Thyroid gland (tissue), 4 donors: Measurements from ENCODE around the gene C10orf95. TPM values are rescaled to one million over a fixed set of nuclear protein-coding genes. Genes with fewer than 3 reads are reported as not detected.

Experiments used
- DNase-seq, 2 donors: peaks; one replicate each; pipeline ENCODE4 v3.0.0-alpha.2; 2019
- H3K27ac ChIP-seq, 3 donors: fragments of 200-600 bp; sonication (generic); 1 replicate in 2 of 3; 2 replicates in 1 of 3; pipeline ENCODE4 v1.5.1; 2016 to 2019; ENCODE audit warnings: mild to moderate bottlenecking in 1 of 3, moderate library complexity in 1 of 3
- H3K27me3 ChIP-seq: fragments of 200-600 bp; sonication (generic); one replicate; pipeline ENCODE4 v1.5.1; 2019
- H3K36me3 ChIP-seq, 2 donors: fragments of 200-600 bp; sonication (generic); one replicate each; pipeline ENCODE4 v1.5.1; 2016 to 2019
- H3K4me1 ChIP-seq, 2 donors: fragments of 200-600 bp; sonication (generic); one replicate each; pipeline ENCODE4 v1.5.1; 2017 to 2019
- H3K4me3 ChIP-seq, 3 donors: fragments of 200-600 bp; sonication (generic); replicated peaks in 1 of 3; 1 replicate in 2 of 3; 2 replicates in 1 of 3; pipeline ENCODE4 v1.5.1; 2016; ENCODE audit warnings: mild to moderate bottlenecking in 1 of 3
- H3K9me3 ChIP-seq: fragments of 200-600 bp; sonication (generic); one replicate; pipeline ENCODE4 v1.5.1; 2017
- POLR2A ChIP-seq, 2 donors: fragments of 450-650 bp; IDR thresholded peaks; one replicate each; pipeline ENCODE4 v1.6.1; 2017; ENCODE audit warnings: antibody characterized with exemption in 2 of 2, mild to moderate bottlenecking in 2 of 2, moderate library complexity in 1 of 2
- WGBS, 2 donors: methylation state at CpG; one replicate each; pipeline ENCODE4 v1.1.5; 2017; 5-methylcytosine and 5-hydroxymethylcytosine counted together
- intact Hi-C: fragments of 100-400 bp; cut with DNase I; formaldehyde crosslinking; loops from one replicate; pipeline ENCODE4 v1.15.1; 2023
- total RNA-seq, 4 donors: library from RNA; depleted of rRNA; stranded (reverse); fragments of >200 nt; gene quantifications; one replicate each; pipeline ENCODE4 v1.2.3, GENCODE V29; 2016
- TF ChIP-seq, protein P1 (sequence below), 6 experiments: fragments of 200-600 bp in 3 of 6; fragments of 450-650 bp in 3 of 6; sonication (generic) in 3 of 6; IDR thresholded peaks; one replicate each; pipeline ENCODE4 v1.5.1; 2016 to 2019; ENCODE audit warnings: antibody characterized with exemption in 6 of 6, mild to moderate bottlenecking in 2 of 6, inconsistent platforms in 1 of 6, moderate library complexity in 1 of 6

C10orf95 gene
- total RNA-seq, 4 donors from 2014 or later, result 1.1 to 2.9 (median 1.8) TPM

DNA sequence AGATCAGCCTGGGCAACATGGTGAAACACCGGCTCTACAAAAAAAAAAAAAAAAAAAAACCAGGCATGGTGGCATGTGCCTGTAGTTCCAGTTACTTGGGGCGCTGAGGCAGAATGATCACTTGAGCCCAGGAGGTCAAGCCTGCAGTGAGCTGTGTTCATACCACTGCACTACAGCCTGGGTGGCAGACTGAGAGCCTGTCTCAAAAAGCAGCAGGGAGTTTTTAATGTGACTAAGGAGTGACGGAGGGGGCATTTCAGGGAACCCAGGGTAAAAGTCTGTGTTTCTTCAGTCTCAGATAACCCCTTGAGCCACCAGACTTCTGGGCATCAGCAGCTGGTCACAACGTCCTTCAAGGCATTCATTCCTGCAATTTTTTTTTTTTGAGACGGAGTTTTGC, 2.2 kb upstream of the C10orf95 start:
- Histone ChIP-seq H3K9me3 (no peaks in the 10 kb centered on the region), H3K27me3 (no peaks in the 10 kb centered on the region), H3K36me3 (no peaks in the 10 kb centered on the region), H3K4me3 (no peak overlapping the region), H3K4me1 (peaks cover 40 to 47% of the 10 kb centered on the region in 2 donors), H3K27ac (peak overlapping the region; percentile 36 to 61 (median 41))
- peak; percentile 69 to 79 for DNase-seq
- TF ChIP-seq POLR2A (IDR thresholded peaks at IDR 0.05), result peak in 1 of 2 donors; percentile 14
- TF ChIP-seq, protein P1, sequence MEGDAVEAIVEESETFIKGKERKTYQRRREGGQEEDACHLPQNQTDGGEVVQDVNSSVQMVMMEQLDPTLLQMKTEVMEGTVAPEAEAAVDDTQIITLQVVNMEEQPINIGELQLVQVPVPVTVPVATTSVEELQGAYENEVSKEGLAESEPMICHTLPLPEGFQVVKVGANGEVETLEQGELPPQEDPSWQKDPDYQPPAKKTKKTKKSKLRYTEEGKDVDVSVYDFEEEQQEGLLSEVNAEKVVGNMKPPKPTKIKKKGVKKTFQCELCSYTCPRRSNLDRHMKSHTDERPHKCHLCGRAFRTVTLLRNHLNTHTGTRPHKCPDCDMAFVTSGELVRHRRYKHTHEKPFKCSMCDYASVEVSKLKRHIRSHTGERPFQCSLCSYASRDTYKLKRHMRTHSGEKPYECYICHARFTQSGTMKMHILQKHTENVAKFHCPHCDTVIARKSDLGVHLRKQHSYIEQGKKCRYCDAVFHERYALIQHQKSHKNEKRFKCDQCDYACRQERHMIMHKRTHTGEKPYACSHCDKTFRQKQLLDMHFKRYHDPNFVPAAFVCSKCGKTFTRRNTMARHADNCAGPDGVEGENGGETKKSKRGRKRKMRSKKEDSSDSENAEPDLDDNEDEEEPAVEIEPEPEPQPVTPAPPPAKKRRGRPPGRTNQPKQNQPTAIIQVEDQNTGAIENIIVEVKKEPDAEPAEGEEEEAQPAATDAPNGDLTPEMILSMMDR (IDR thresholded peaks at IDR 0.05), result no peak
- WGBS, 2 donors, result 54 to 56% methylated on average over 5 of the region's 5 CpGs
- intact Hi-C loops, result no loop called here

DNA sequence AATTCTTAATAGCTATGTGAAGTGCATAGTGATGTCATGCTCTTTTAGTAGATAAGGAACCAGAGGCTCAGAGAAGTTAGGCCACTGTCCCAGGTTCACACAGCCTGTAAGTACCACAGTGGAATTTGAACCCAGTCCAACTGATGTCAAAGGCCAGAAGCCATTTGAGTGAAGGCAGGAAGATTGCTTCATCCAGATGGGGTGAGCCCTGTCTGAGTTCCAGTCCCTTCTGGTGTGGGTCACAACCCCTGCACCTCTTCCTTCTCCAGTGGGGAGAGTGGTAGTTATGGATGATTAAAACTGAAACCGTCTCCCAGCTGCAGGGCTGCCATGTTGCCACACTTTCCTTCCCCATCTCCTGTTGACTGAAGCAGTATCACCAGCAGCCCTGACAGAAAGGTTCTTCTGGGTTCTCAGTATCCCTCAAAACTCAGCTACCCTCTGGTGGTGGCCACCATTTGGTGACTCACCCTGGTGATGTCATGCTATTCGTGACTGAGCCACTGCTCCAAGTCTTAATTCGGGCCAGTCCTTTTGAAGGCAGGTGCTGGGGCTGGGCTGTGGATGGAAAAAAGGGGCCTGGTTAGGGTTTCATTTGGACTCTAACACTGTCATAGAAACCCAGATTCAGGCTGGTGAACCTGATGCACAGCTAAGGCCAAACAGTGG, 1.5 kb upstream of the C10orf95 start:
- peak overlapping the region in 2 of 3 donors; percentile 41 to 61 for H3K27ac ChIP-seq

DNA sequence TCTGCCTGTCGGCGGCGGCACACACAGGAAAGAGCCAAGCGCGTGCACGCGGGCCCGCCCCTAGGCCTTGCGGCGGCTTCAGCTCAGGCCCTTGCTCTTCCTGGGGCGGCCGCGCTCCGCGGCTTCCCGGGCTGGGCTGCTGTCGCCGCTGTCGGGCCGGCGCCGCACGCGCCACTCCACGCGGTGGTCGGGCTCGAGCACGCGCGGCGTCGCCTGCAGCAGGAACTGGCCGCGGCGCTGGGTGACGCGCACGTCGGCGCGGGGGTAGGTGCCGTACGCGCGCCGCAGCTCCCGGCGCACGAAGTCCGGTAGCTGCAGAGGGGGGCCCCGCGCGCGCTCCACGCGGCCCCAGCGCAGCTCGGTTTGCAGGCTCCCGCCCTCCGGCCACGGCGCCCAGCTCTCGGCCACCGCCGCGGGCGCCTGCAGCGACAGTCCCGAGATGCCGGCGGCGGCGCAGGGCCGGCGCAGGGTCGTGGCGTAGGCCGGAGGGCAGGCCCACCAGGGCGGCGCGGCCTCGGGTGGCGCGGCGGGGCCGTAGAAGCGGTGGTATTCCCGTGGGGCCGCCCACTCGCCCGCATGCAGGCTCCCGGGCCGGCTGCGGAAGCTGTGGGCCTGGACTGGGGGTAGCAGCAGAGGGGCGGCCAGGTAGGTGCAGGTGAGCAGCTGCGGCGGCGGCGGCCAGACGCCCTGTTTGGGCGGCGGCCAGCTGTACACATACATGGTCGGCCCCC, 804 bp downstream of the C10orf95 start:
- H3K4me1 ChIP-seq, result peaks cover 38 to 39% of the 10 kb centered on the region in 2 donors
- 1 to 2% methylated on average over 8 to 18 of the region's 104 CpGs for whole genome bisulfite sequencing, 2 donors
- H3K27ac ChIP-seq, result peak overlapping the region; percentile 81 to 89 (median 84)
- TF ChIP-seq, protein P1 (IDR thresholded peaks at IDR 0.05), result no peak
- peak; percentile 8 to 89 for TF ChIP-seq POLR2A (IDR thresholded peaks at IDR 0.05)
- no peaks in the 10 kb centered on the region for H3K27me3 ChIP-seq
- peak overlapping the region; percentile 63 to 93 (median 73) for H3K4me3 ChIP-seq
- DNase-seq, result peak; percentile 92 to 93
- H3K36me3 ChIP-seq, result no peaks in the 10 kb centered on the region
- no peaks in the 10 kb centered on the region for H3K9me3 ChIP-seq
- intact Hi-C loops, result no loop called here

More for the DNA sequence above, 1.5 kb upstream of the C10orf95 start:
- WGBS, 2 donors, result 56 to 63% methylated on average over 3 of the region's 3 CpGs
- Histone ChIP-seq H3K4me3 (no peak overlapping the region), H3K9me3 (no peaks in the 10 kb centered on the region), H3K36me3 (no peaks in the 10 kb centered on the region), H3K4me1 (peaks cover 40 to 47% of the 10 kb centered on the region in 2 donors), H3K27me3 (no peaks in the 10 kb centered on the region)
- TF ChIP-seq POLR2A (IDR thresholded peaks at IDR 0.05), result no peak
- TF ChIP-seq, protein P1 (IDR thresholded peaks at IDR 0.05), result no peak
- intact Hi-C loops, result no loop called here
- DNase-seq, result no peak

DNA sequence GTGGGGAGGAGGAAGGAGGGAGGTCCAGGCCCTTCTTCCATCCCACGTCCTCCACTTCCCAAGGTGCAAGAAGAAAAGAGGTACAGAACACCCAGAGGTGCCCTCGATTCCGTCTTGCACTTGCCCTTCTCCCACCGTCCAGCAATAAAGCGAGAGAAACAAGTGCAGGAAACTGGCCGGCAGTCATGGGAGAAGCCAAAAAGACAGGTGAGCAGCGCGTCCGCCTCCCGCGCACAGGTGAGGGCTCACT, 1.3 kb downstream of the C10orf95 start:
- WGBS, 2 donors, result 0% methylated on average over 7 to 11 of the region's 11 CpGs
- Histone ChIP-seq H3K27me3 (no peaks in the 10 kb centered on the region), H3K27ac (peak overlapping the region; percentile 81 to 89 (median 84)), H3K9me3 (no peaks in the 10 kb centered on the region), H3K4me3 (peak overlapping the region; percentile 63 to 93 (median 73)), H3K4me1 (peaks cover 34% of the 10 kb centered on the region in 2 donors), H3K36me3 (no peaks in the 10 kb centered on the region)
- intact Hi-C loops, result no loop called here
- TF ChIP-seq POLR2A (IDR thresholded peaks at IDR 0.05), result no peak
- TF ChIP-seq, protein P1 (IDR thresholded peaks at IDR 0.05), result peak in 1 of 6 experiments; percentile 12
- no peak for DNase-seq
